Right renal cortex interstitium (tissue), 3 donors: ENCODE measurements around the gene ZDHHC18. TPM values are rescaled to one million over a fixed set of nuclear protein-coding genes. Genes with fewer than 3 reads are reported as not detected.
"Not testable (repeated sequence)": the region's sequence is repeated elsewhere in the genome, so short reads cannot be mapped to it uniquely, and the experiment has no call there.

Source experiments
- DNase-seq, 3 donors: peaks; one replicate each; pipeline ENCODE4 v3.0.0-alpha.2; 2013; ENCODE audit warnings: low read depth in 3 of 3, low spot score in 2 of 3
- polyA plus RNA-seq, 3 donors: library from polyadenylated mRNA; unstranded; fragments of 120-200 nt; gene quantifications; one replicate each; pipeline ENCODE4 v1.2.1, GENCODE V29; 2013; ENCODE audit not compliant: insufficient read length in 3 of 3

Gene ZDHHC18
- polyA plus RNA-seq, 3 donors, result 18.6 to 19.3 (median 19.0) TPM

- no peak for DNase-seq
Measured at GRCh38 chr1:26832249-26832960, 5.9 kb downstream of the ZDHHC18 start.

- no peak for DNase-seq
Measured at GRCh38 chr1:26833432-26834405, 7.2 kb downstream of the ZDHHC18 start.

GRCh38 chr1:26837665-26838064, 11.2 kb downstream of the ZDHHC18 start:
- DNase-seq, result not testable (repeated sequence)

- no peak for DNase-seq
Measured at GRCh38 chr1:26838474-26839338, 12.2 kb downstream of the ZDHHC18 start.

- no peak for DNase-seq
Measured at GRCh38 chr1:26839339-26839722, 12.8 kb downstream of the ZDHHC18 start.

DNA sequence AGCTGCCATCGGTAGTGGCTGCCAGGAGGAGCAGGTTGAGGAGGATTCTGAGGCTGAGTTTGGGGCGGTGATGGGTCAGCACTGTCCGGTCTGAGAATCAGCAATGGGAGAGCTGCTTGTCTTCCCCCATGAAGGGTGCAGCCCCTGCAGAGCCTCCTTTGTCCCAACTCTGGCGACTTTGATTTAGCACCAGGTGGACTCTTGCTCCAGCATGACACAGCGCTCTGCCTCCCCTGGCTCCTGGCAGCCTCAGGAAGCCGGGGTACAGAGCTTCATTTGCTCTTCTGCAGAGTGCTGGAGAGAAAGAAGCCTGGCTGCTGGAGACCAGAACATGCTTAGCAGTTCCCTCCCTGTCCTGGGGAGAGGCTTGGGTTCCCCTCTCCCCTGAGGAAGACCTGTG, 13.3 kb downstream of the ZDHHC18 start:
- DNase-seq, result no peak

DNA sequence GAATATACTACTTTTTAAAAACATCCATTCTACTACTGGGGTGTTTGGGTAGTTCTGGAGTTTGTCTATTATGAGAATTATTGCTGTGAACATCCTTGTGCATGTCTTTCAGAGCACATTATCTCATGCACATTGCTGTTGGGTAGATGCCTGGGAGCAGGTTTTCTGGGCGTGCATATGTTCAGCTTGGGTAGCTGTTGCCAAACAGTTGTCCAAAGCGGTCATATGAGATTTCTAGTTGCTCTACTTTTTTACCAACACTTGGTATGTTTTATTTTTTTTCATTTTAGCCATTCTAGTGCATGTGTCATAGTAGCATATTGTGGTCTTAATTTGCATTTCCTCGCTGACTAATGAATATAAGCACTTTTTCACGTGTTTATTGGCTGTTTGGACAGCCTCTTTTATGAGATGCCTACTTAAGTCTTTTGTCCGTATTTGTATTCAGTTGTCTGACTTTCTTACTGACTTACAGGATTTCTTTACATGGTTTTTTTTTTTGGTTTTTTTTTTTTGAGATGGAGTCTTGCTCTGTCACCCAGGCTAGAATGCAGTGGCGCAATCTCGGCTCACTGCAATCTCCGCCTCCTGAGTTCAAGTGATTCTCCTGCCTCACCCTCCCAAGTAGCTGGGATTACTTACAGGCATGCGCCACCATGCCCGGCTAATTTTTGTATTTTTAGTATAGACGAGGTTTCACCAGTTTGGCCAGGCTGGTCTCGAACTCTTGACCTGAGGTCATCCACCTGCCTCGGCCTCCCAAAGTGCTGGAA, 18.1 kb downstream of the ZDHHC18 start:
- DNase-seq, result no peak

GRCh38 chr1:26847826-26848225, 21.3 kb downstream of the ZDHHC18 start:
- DNase-seq, result not testable (repeated sequence)

GRCh38 chr1:26848499-26848898, 22.0 kb downstream of the ZDHHC18 start:
- no peak for DNase-seq

GRCh38 chr1:26848941-26849774, 22.7 kb downstream of the ZDHHC18 start:
- no peak for DNase-seq

DNA sequence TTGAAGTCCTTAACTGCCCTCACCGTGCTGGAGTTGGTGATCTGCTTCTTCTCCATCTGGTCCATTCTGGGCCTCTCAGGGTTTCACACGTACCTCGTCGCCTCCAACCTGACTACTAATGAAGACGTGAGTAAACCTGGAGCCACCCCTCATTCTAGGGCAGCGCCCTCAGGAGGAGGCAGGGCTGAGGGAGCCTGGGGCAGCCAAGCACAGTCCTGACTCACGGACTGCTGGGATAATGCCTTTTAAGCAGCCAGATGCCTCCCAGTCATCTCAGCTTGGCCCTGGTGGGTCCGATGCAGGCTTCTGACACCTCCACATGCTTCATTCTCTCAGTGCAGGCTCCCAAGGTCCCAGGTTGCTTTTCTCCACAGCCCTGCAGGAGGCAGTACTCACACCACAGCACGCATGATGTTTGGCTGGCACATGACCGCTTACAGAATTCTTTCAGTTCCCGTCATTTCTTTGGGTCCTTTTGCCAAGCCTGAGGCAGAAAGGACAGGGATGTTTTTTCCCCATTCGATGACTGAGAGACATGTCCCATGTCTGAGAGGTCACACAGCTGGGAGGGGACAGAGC, 24.7 kb downstream of the ZDHHC18 start:
- no peak for DNase-seq

- DNase-seq, result no peak
Measured at GRCh38 chr1:26852701-26853100, 26.2 kb downstream of the ZDHHC18 start.

DNA sequence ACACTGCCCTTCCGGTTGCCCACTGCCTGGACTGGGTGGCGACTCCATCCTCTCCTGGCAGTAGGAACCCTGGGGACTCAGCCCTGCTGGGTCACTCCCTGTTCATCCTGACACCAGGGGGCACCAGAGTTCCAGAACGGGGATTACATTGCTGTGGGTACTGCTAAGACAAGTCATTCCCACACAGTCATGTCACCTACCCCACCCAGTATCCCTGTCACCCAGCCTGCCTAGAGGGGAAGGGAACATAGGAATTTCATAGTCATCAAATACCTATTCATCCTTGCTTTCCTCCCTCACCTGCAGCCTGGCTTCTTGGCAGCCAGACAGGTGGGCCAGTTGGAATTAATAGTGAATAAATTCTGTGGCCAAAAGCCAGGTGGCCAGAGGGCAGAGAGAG, 26.7 kb downstream of the ZDHHC18 start:
- peak in 2 of 3 donors; percentile 40 to 63 for DNase-seq

DNA sequence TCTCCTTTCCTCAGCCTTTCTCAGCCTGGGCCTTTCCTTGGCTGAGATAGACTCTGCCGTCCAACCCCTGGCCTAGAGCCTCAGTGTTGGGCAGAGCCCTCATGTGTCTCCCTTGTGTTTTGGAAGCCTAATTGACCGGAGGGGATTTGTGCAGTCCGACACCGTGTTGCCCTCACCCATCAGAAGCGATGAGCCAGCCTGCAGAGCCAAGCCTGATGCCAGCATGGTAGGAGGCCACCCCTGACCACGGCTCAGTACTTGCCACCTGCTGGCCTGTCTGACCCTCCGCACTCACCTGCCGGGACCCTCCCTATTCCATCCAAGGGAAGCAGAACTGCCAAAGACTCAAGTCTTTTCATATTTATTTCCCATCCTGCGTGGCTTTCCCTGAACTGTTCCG, 27.1 kb downstream of the ZDHHC18 start:
- no peak for DNase-seq

GRCh38 chr1:26854906-26855305, 28.4 kb downstream of the ZDHHC18 start:
- DNase-seq, result no peak

- no peak for DNase-seq
Measured at GRCh38 chr1:26855636-26856035, 29.1 kb downstream of the ZDHHC18 start.

GRCh38 chr1:26856181-26856580, 29.7 kb downstream of the ZDHHC18 start:
- DNase-seq, result no peak

DNA sequence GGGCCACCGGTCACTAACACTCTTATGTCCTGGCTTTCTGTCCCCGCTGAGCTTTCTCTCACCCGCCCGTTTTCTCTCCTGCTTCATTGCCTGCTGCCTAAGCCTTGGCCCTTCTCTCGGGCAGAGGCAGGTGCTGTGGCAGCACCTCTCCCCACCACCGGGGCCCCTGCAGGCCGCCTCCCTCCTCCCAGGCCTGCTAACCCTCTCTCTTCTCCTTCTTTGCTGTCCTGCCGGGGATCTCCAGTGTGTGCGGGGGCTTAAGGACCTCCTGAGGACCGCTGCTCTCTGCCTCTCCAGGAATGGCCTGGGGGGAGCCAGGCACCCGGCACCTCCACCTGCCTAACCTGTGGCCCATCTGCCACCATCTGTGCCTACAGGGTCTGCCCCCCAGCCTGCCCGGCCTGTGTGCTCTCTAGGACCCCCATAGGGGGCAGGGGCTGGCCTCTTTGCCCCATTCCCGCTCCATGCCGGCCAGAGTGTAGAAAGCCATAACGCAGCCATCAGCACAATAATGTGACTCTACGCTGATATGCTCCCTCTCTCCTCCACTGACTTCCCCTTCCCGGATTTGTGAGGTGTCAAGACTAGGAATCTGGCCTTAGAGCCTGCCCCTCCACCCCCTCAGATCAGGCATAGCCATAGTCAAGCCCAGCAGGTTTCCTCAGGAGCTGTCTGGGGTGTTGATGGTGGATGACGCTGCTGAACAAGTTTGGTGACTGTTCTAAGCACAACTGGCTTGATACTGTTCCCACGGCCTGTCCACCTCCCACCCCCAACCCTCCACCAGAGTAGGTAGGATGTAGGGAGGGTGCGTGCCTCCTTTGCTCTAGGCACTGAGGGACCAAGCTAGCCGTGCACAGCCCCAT, 30.3 kb downstream of the ZDHHC18 start:
- DNase-seq, result no peak
